ENCODE results near the gene WNT3.

DNA sequence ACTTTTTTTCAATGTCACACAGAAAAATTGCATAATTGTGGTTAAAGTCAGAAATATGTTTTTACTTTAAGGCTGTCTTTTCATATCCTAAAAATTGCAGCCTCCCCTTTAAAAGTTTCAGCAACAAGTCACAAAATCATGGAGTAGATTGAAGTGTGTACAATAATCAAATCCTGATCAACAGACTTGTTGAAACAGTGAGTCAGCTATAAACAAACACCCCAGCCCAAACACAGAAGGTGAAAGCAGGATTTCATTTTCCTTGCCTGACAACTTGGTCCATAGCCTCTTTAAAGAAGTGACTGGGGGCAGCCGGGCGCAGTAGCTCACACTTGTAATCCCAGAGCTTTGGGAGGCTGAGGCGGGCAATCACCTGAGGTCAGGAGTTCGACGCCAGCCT is 59.9 kb downstream of the WNT3 start:
- TF ChIP-seq, protein P1, sequence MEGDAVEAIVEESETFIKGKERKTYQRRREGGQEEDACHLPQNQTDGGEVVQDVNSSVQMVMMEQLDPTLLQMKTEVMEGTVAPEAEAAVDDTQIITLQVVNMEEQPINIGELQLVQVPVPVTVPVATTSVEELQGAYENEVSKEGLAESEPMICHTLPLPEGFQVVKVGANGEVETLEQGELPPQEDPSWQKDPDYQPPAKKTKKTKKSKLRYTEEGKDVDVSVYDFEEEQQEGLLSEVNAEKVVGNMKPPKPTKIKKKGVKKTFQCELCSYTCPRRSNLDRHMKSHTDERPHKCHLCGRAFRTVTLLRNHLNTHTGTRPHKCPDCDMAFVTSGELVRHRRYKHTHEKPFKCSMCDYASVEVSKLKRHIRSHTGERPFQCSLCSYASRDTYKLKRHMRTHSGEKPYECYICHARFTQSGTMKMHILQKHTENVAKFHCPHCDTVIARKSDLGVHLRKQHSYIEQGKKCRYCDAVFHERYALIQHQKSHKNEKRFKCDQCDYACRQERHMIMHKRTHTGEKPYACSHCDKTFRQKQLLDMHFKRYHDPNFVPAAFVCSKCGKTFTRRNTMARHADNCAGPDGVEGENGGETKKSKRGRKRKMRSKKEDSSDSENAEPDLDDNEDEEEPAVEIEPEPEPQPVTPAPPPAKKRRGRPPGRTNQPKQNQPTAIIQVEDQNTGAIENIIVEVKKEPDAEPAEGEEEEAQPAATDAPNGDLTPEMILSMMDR (IDR thresholded peaks at IDR 0.05) = no peak
- TF ChIP-seq POLR2A (IDR thresholded peaks at IDR 0.05) = no peak

All from heart left ventricle (tissue), 13 donors.